Chondrocyte (in vitro differentiated cells): ENCODE data around the gene NOP10. TPM values are rescaled to one million over a fixed set of nuclear protein-coding genes. Genes with fewer than 3 reads are reported as not detected.
A peak's percentile ranks its signal among the peaks of the same experiment; 100 is the strongest.

Experiments used
- DNase-seq: peaks from one replicate; pipeline ENCODE4 v3.0.0; 2021; ENCODE audit warnings: mixed read lengths, low spot score
- H3K27ac Mint-ChIP-seq: one replicate; pipeline ENCODE4 v1.8.0; 2021; ENCODE audit warnings: mild to moderate bottlenecking, moderate library complexity, mixed read lengths; ENCODE audit not compliant: unreplicated experiment
- H3K27me3 Mint-ChIP-seq: 2 replicates; pipeline ENCODE4 v1.8.0; 2021; ENCODE audit warnings: low read depth, mixed read lengths
- H3K36me3 Mint-ChIP-seq: 2 replicates; pipeline ENCODE4 v1.8.0; 2021; ENCODE audit warnings: low read depth, mixed read lengths
- H3K4me1 Mint-ChIP-seq: 2 replicates; pipeline ENCODE4 v1.8.0; 2021; ENCODE audit warnings: low read depth, mild to moderate bottlenecking, mixed read lengths
- H3K4me3 Mint-ChIP-seq: one replicate; pipeline ENCODE4 v1.8.0; 2021; ENCODE audit warnings: mild to moderate bottlenecking, moderate library complexity, mixed read lengths; ENCODE audit not compliant: unreplicated experiment
- H3K9me3 Mint-ChIP-seq: 2 replicates; pipeline ENCODE4 v1.8.0; 2021; ENCODE audit warnings: low read depth, mixed read lengths
- total RNA-seq: library from RNA; stranded (reverse); gene quantifications from 3 replicates; pipeline ENCODE4 v1.2.1, GENCODE V29; 2021
- TF ChIP-seq, protein P1 (sequence below): fragments of 200-600 bp; sonication (generic); IDR thresholded peaks from 2 replicates; pipeline ENCODE4 v1.5.0; 2021; ENCODE audit warnings: antibody characterized with exemption, mild to moderate bottlenecking, moderate library complexity

The NOP10 gene
- total RNA-seq, 1 donor from 2014 or later, result 152 TPM

- Mint-ChIP-seq H3K4me1 (peaks cover 8% of the 10 kb centered on the region), H3K27ac (no peak overlapping the region), H3K9me3 (no peaks in the 10 kb centered on the region), H3K27me3 (no peaks in the 10 kb centered on the region), H3K36me3 (peaks cover 23% of the 10 kb centered on the region), H3K4me3 (no peak overlapping the region)
- DNase-seq, result no peak
- TF ChIP-seq, protein P1, sequence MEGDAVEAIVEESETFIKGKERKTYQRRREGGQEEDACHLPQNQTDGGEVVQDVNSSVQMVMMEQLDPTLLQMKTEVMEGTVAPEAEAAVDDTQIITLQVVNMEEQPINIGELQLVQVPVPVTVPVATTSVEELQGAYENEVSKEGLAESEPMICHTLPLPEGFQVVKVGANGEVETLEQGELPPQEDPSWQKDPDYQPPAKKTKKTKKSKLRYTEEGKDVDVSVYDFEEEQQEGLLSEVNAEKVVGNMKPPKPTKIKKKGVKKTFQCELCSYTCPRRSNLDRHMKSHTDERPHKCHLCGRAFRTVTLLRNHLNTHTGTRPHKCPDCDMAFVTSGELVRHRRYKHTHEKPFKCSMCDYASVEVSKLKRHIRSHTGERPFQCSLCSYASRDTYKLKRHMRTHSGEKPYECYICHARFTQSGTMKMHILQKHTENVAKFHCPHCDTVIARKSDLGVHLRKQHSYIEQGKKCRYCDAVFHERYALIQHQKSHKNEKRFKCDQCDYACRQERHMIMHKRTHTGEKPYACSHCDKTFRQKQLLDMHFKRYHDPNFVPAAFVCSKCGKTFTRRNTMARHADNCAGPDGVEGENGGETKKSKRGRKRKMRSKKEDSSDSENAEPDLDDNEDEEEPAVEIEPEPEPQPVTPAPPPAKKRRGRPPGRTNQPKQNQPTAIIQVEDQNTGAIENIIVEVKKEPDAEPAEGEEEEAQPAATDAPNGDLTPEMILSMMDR, result no peak
These were observed 17.4 kb upstream of the NOP10 start for GRCh38 chr15:34360298-34360697.

- H3K9me3 Mint-ChIP-seq, result no peaks in the 10 kb centered on the region
- DNase-seq, result no peak
- TF ChIP-seq, protein P1, result no peak
- H3K36me3 Mint-ChIP-seq, result peaks cover 23% of the 10 kb centered on the region
- H3K27ac Mint-ChIP-seq, result no peak overlapping the region
- H3K27me3 Mint-ChIP-seq, result no peaks in the 10 kb centered on the region
- peaks cover 7% of the 10 kb centered on the region for H3K4me1 Mint-ChIP-seq
- H3K4me3 Mint-ChIP-seq, result no peak overlapping the region
These were observed 16.5 kb upstream of the NOP10 start for GRCh38 chr15:34359416-34359815.

DNA sequence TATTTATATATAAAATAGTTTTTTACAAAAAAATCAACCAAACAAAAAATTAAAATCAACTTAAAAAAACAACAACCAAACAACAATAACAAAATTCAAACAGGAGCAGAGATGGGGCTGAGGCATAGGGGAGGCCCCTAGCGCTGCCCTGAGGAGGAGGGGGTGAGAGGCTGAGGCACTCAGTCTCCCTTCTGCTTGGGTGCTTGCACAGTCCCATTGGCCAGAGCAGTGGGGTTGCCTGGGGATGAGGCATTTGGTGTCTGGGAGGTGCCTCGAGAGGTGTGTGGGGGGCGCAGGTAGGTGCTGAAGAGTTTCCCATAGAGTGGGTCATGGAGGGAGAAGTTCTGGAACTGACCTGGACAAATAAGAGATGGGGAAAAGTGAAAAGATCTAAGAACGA, 16.0 kb upstream of the NOP10 start:
- Mint-ChIP-seq H3K9me3 (no peaks in the 10 kb centered on the region), H3K27me3 (no peaks in the 10 kb centered on the region), H3K27ac (no peak overlapping the region), H3K4me1 (peaks cover 7% of the 10 kb centered on the region), H3K4me3 (no peak overlapping the region), H3K36me3 (peaks cover 23% of the 10 kb centered on the region)
- DNase-seq, result no peak
- TF ChIP-seq, protein P1, result no peak

DNA sequence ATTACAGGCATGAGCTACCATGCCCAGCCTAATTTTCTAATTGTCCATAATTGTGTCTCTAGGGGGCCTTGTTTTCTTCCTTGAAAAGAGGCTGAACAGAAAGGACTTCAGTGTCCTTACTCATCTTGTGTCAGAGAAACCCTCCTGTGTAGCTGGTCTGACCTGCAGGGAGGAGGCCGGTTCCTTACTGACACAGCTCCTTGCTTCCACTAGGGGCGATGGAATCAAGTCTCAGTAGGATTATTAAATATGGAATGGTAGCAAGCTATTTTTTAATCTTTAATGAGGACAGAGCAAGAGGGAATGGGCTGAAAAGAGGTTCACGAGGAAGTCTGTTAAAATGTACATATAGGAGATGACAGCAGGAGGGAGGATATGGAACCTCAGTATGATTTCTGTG, 15.4 kb upstream of the NOP10 start:
- Mint-ChIP-seq H3K36me3 (peaks cover 23% of the 10 kb centered on the region), H3K4me1 (peaks cover 7% of the 10 kb centered on the region), H3K4me3 (no peak overlapping the region), H3K27me3 (no peaks in the 10 kb centered on the region), H3K9me3 (no peaks in the 10 kb centered on the region), H3K27ac (no peak overlapping the region)
- TF ChIP-seq, protein P1, result peak; percentile 40
- DNase-seq, result no peak

DNA sequence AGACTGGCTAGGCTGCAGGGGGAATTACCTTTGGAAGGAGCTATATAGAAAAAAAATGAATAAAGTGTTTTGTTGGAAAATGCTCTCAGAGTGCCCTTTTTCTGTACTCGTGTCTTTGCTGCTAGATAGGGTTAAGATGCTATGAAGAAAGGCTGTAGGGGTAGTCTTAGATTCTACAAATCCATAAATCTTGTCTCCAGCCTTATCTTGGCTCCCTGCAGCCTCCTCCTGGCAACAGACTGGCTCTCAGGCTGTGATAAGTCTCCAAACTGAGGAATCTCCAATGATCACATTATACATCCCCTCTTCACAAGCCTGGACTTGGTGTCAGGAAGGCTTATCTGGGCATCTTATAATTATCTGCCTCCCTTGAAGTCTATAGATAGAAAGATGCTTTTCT, 14.7 kb upstream of the NOP10 start:
- DNase-seq, result no peak
- H3K36me3 Mint-ChIP-seq, result peaks cover 19% of the 10 kb centered on the region
- no peak overlapping the region for H3K4me3 Mint-ChIP-seq
- H3K9me3 Mint-ChIP-seq, result no peaks in the 10 kb centered on the region
- TF ChIP-seq, protein P1, result no peak
- H3K27ac Mint-ChIP-seq, result no peak overlapping the region
- peaks cover 3% of the 10 kb centered on the region for H3K4me1 Mint-ChIP-seq
- H3K27me3 Mint-ChIP-seq, result no peaks in the 10 kb centered on the region
